Lower leg skin (tissue), 4 donors: ENCODE measurements around the gene JAK3. TPM values are rescaled to one million over a fixed set of nuclear protein-coding genes. Genes with fewer than 3 reads are reported as not detected.
"Not testable (repeated sequence)": the region's sequence is repeated elsewhere in the genome, so short reads cannot be mapped to it uniquely, and the experiment has no call there.

Source experiments
- DNase-seq, 2 donors: peaks; one replicate each; pipeline ENCODE4 v3.0.0-alpha.2; 2019; ENCODE audit warnings: low spot score in 2 of 2
- H3K4me3 ChIP-seq: fragments of 200-600 bp; sonication (generic); 2 replicates; pipeline ENCODE4 v1.5.1; 2017; ENCODE audit warnings: mild to moderate bottlenecking, low read depth; ENCODE audit not compliant: poor library complexity, severe bottlenecking
- POLR2A ChIP-seq, 2 donors: fragments of 450-650 bp; IDR thresholded peaks; one replicate each; pipeline ENCODE4 v1.6.1; 2016 to 2017; ENCODE audit warnings: antibody characterized with exemption in 2 of 2, mild to moderate bottlenecking in 1 of 2, moderate library complexity in 1 of 2
- WGBS, 2 donors: methylation state at CpG; one replicate each; pipeline ENCODE4 v1.1.5; 2018; 5-methylcytosine and 5-hydroxymethylcytosine counted together
- intact Hi-C: fragments of 100-400 bp; cut with DNase I; formaldehyde crosslinking; loops from one replicate; pipeline ENCODE4 v1.15.0; 2023; ENCODE audit warnings: low total_unique reads
- total RNA-seq, 4 donors: library from RNA; depleted of rRNA; stranded (reverse); fragments of >200 nt; gene quantifications; one replicate each; pipeline ENCODE4 v1.1.0, GENCODE V29; 2016
- TF ChIP-seq, protein P1 (sequence below), 3 donors: fragments of 450-650 bp; IDR thresholded peaks; one replicate each; pipeline ENCODE4 v1.5.1; 2016; ENCODE audit warnings: antibody characterized with exemption in 3 of 3, mild to moderate bottlenecking in 3 of 3, moderate library complexity in 2 of 3

Gene JAK3
- total RNA-seq, 4 donors from 2014 or later, result 2.1 to 4.0 (median 3.7) TPM

DNA sequence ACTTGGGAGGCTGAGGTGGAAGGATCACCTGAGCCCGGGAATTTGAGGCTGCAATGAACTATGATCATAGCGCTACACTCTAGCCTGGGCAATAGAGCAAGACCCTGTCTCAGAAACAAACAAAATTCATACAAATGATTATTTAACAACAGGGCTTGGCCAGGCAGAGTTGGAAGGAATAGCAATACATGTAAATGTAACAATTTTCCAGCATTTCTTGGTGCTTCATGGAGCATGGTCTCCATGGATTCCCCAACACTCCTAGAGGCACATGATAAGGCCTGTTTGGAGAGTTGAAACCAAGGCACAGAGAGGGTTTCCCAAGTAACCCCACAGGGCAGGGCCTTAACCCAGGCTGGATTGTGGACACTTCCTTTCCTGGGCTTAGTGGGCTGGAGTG lies 36.7 kb downstream of the JAK3 start:
- no peak overlapping the region for H3K4me3 ChIP-seq
- TF ChIP-seq POLR2A (IDR thresholded peaks at IDR 0.05), result no peak
- TF ChIP-seq, protein P1, sequence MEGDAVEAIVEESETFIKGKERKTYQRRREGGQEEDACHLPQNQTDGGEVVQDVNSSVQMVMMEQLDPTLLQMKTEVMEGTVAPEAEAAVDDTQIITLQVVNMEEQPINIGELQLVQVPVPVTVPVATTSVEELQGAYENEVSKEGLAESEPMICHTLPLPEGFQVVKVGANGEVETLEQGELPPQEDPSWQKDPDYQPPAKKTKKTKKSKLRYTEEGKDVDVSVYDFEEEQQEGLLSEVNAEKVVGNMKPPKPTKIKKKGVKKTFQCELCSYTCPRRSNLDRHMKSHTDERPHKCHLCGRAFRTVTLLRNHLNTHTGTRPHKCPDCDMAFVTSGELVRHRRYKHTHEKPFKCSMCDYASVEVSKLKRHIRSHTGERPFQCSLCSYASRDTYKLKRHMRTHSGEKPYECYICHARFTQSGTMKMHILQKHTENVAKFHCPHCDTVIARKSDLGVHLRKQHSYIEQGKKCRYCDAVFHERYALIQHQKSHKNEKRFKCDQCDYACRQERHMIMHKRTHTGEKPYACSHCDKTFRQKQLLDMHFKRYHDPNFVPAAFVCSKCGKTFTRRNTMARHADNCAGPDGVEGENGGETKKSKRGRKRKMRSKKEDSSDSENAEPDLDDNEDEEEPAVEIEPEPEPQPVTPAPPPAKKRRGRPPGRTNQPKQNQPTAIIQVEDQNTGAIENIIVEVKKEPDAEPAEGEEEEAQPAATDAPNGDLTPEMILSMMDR (IDR thresholded peaks at IDR 0.05), result no peak
- WGBS, 2 donors, result 91 to 96% methylated on average over 2 of the region's 2 CpGs
- intact Hi-C loops, result no loop called here
- no peak for DNase-seq

DNA sequence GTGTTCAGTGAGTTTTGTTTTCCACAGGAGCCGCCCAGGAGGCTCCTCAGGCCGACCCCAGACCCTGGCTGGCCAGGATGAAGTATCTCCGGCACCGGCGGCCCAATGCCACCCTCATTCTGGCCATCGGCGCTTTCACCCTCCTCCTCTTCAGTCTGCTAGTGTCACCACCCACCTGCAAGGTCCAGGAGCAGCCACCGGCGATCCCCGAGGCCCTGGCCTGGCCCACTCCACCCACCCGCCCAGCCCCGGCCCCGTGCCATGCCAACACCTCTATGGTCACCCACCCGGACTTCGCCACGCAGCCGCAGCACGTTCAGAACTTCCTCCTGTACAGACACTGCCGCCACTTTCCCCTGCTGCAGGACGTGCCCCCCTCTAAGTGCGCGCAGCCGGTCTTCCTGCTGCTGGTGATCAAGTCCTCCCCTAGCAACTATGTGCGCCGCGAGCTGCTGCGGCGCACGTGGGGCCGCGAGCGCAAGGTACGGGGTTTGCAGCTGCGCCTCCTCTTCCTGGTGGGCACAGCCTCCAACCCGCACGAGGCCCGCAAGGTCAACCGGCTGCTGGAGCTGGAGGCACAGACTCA lies 40.0 kb downstream of the JAK3 start:
- WGBS, 2 donors, result 74 to 89% methylated on average over 35 to 38 of the region's 38 CpGs
- DNase-seq, result no peak
- intact Hi-C loops, result no loop called here
- H3K4me3 ChIP-seq, result no peak overlapping the region
- TF ChIP-seq, protein P1 (IDR thresholded peaks at IDR 0.05), result no peak
- no peak for TF ChIP-seq POLR2A (IDR thresholded peaks at IDR 0.05)

GRCh38 chr19:17806945-17807344 lies 40.8 kb downstream of the JAK3 start:
- intact Hi-C loops, result no loop called here
- no peak for DNase-seq
- no peak overlapping the region for H3K4me3 ChIP-seq
- no peak for TF ChIP-seq POLR2A (IDR thresholded peaks at IDR 0.05)
- 58 to 62% methylated on average over 3 of the region's 3 CpGs for WGBS, 2 donors

GRCh38 chr19:17805427-17805826 lies 42.4 kb downstream of the JAK3 start:
- intact Hi-C loops, result no loop called here
- TF ChIP-seq POLR2A (IDR thresholded peaks at IDR 0.05), result no peak
- TF ChIP-seq, protein P1 (IDR thresholded peaks at IDR 0.05), result no peak
- WGBS, 2 donors, result 88 to 92% methylated on average over 4 of the region's 4 CpGs

DNA sequence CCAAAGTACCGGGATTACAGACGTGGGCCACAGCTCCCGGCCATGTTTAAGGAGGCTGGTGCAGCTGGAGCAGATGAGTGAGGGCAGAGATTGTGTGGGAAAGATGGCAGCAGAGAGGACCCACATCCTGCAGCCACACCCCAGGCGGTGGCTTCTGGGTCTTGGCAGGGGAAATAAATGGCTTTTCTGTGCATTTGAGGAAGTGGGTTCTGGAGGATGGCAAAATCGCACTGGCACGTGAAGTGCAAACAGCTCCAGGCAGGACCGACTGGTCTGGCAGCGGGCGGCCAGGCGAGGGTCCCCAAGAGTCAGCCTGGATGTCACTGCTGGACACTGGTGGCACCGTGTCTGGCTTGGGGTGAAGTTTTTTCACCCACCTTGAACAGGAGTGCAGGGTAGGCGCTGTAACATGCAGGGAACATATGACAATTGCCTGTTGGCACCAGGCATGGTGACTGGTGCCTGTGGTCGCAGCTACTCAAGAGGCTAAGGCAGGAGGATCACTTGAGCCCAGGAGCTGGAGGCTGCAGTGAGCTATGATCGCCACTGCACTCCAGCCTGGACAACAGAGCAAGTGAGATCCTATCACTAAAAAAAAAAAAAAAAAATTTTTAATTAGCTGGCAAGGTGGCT lies 44.4 kb downstream of the JAK3 start:
- TF ChIP-seq, protein P1 (IDR thresholded peaks at IDR 0.05), result no peak
- no peak for TF ChIP-seq POLR2A (IDR thresholded peaks at IDR 0.05)
- no peak for DNase-seq
- no peak overlapping the region for H3K4me3 ChIP-seq
- intact Hi-C loops, result no loop called here
- WGBS, 2 donors, result 53 to 58% methylated on average over 14 of the region's 14 CpGs

More at GRCh38 chr19:17805427-17805826, 42.4 kb downstream of the JAK3 start:
- H3K4me3 ChIP-seq, result no peak overlapping the region
- DNase-seq, result no peak

- 57 to 67% methylated on average over 12 of the region's 12 CpGs for WGBS, 2 donors
- TF ChIP-seq, protein P1 (IDR thresholded peaks at IDR 0.05), result no peak
- no peak for TF ChIP-seq POLR2A (IDR thresholded peaks at IDR 0.05)
- no peak overlapping the region for H3K4me3 ChIP-seq
- intact Hi-C loops, result no loop called here
- no peak for DNase-seq
Measured at GRCh38 chr19:17802137-17802858, 45.5 kb downstream of the JAK3 start.

- 90 to 95% methylated on average over 3 of the region's 3 CpGs for WGBS, 2 donors
- H3K4me3 ChIP-seq, DNase-seq, intact Hi-C loops: not testable (repeated sequence)
Measured at GRCh38 chr19:17798599-17798998, 49.2 kb downstream of the JAK3 start.
